ENCODE measurements around the gene CD38. TPM values are rescaled to one million over a fixed set of nuclear protein-coding genes. Genes with fewer than 3 reads are reported as not detected.
"Not testable (repeated sequence)": the region's sequence is repeated elsewhere in the genome, so short reads cannot be mapped to it uniquely, and the experiment has no call there.

The CD38 gene
- polyA plus RNA-seq, 1 donor from 2014 or later = 0.21 TPM

DNA sequence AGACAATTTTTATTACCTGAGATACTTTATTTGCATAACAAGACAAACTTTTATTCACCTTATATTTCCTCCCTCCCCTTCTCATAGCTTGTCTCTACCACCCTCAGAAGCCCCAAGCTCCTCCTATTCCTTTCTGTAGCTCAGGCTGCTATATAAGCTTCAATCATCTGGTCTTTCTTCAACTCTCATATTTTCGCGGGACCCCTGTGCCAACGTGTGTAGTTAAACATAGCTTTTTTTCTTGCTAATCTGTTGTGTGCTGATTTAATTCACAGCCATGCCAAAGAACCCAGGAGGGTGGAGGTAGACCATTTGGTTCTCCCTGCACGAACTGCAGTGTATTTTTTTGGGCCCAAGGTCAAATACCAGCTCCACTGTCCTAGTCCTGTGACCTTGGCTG, 21.1 kb upstream of the CD38 start:
- Histone ChIP-seq H3K27ac (ENCODE audit: low read length) (no peak overlapping the region), H3F3A (ENCODE audit: insufficient read depth, low read length, poor library complexity, severe bottlenecking) (no peaks in the 10 kb centered on the region), H3K9ac (ENCODE audit: low read length) (no peak overlapping the region), H3K4me2 (ENCODE audit: low read length) (no peak overlapping the region), H3K36me3 (ENCODE audit: insufficient read depth, low read length) (no peaks in the 10 kb centered on the region), H4K20me1 (ENCODE audit: insufficient read depth) (no peaks in the 10 kb centered on the region), H3K9me3 (ENCODE audit: low read length) (peaks cover 6% of the 10 kb centered on the region), H3K4me3 (ENCODE audit: low read length) (no peak overlapping the region), H3K27me3 (ENCODE audit: insufficient read depth, low read depth, low read length) (no peaks in the 10 kb centered on the region), H3K9me2 (ENCODE audit: insufficient read depth, low read length) (no peaks in the 10 kb centered on the region), H2AFZ (ENCODE audit: low read depth, low read length) (no peak overlapping the region), H3K79me2 (replicated peaks; ENCODE audit: insufficient read depth, low read length) (no peaks in the 10 kb centered on the region)
- TF ChIP-seq SMC3 (conservative IDR thresholded peaks at IDR 0.05; ENCODE audit: poor library complexity) = no peak
- TF ChIP-seq, protein P1, sequence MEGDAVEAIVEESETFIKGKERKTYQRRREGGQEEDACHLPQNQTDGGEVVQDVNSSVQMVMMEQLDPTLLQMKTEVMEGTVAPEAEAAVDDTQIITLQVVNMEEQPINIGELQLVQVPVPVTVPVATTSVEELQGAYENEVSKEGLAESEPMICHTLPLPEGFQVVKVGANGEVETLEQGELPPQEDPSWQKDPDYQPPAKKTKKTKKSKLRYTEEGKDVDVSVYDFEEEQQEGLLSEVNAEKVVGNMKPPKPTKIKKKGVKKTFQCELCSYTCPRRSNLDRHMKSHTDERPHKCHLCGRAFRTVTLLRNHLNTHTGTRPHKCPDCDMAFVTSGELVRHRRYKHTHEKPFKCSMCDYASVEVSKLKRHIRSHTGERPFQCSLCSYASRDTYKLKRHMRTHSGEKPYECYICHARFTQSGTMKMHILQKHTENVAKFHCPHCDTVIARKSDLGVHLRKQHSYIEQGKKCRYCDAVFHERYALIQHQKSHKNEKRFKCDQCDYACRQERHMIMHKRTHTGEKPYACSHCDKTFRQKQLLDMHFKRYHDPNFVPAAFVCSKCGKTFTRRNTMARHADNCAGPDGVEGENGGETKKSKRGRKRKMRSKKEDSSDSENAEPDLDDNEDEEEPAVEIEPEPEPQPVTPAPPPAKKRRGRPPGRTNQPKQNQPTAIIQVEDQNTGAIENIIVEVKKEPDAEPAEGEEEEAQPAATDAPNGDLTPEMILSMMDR (IDR thresholded peaks at IDR 0.05; ENCODE audit: poor library complexity, severe bottlenecking) = no peak
- TF ChIP-seq EP300 (conservative IDR thresholded peaks at IDR 0.05; ENCODE audit: poor library complexity, severe bottlenecking) = no peak
- no peak for TF ChIP-seq TAF1 (IDR thresholded peaks at IDR 0.05; ENCODE audit: low read depth)
- TF ChIP-seq RAD21 (conservative IDR thresholded peaks at IDR 0.05) = no peak
- no peak for TF ChIP-seq EZH2 (IDR thresholded peaks at IDR 0.05; ENCODE audit: borderline replicate concordance, insufficient read depth, low read length, poor library complexity, severe bottlenecking)
- TF ChIP-seq POLR2AphosphoS5 (IDR thresholded peaks at IDR 0.05) = no peak
- no peak for TF ChIP-seq MXI1 (conservative IDR thresholded peaks at IDR 0.05; ENCODE audit: poor library complexity, severe bottlenecking)
- TF ChIP-seq, protein P2, sequence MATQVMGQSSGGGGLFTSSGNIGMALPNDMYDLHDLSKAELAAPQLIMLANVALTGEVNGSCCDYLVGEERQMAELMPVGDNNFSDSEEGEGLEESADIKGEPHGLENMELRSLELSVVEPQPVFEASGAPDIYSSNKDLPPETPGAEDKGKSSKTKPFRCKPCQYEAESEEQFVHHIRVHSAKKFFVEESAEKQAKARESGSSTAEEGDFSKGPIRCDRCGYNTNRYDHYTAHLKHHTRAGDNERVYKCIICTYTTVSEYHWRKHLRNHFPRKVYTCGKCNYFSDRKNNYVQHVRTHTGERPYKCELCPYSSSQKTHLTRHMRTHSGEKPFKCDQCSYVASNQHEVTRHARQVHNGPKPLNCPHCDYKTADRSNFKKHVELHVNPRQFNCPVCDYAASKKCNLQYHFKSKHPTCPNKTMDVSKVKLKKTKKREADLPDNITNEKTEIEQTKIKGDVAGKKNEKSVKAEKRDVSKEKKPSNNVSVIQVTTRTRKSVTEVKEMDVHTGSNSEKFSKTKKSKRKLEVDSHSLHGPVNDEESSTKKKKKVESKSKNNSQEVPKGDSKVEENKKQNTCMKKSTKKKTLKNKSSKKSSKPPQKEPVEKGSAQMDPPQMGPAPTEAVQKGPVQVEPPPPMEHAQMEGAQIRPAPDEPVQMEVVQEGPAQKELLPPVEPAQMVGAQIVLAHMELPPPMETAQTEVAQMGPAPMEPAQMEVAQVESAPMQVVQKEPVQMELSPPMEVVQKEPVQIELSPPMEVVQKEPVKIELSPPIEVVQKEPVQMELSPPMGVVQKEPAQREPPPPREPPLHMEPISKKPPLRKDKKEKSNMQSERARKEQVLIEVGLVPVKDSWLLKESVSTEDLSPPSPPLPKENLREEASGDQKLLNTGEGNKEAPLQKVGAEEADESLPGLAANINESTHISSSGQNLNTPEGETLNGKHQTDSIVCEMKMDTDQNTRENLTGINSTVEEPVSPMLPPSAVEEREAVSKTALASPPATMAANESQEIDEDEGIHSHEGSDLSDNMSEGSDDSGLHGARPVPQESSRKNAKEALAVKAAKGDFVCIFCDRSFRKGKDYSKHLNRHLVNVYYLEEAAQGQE (IDR thresholded peaks at IDR 0.05; ENCODE audit: borderline replicate concordance) = no peak

DNA sequence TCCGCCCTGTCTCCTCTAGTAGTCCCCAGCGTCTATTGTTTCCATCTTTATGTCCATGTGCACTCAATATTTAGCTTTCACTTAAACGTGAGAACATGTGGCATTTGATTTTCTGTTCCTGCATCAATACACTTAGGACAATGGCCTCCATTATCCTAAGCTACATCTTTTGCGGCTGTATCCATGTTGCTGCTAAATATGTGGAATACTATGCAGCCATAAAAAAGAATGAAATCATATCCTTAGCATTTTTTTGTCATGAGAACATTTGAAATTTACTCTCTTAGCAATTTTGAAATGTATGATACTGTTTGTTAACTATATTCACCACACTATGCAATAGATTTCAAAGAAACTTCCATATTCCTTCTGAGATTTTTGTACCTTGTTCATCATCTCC, 19.8 kb upstream of the CD38 start:
- Histone ChIP-seq H3F3A (ENCODE audit: insufficient read depth, low read length, poor library complexity, severe bottlenecking) (no peaks in the 10 kb centered on the region), H3K27ac (ENCODE audit: low read length) (no peak overlapping the region), H3K4me2 (ENCODE audit: low read length) (no peak overlapping the region), H3K36me3 (ENCODE audit: insufficient read depth, low read length) (no peaks in the 10 kb centered on the region), H3K79me2 (replicated peaks; ENCODE audit: insufficient read depth, low read length) (no peaks in the 10 kb centered on the region), H3K9me2 (ENCODE audit: insufficient read depth, low read length) (no peaks in the 10 kb centered on the region), H3K4me3 (ENCODE audit: low read length) (no peak overlapping the region), H3K9me3 (ENCODE audit: low read length) (peaks cover 6% of the 10 kb centered on the region), H2AFZ (ENCODE audit: low read depth, low read length) (no peak overlapping the region), H4K20me1 (ENCODE audit: insufficient read depth) (no peaks in the 10 kb centered on the region), H3K27me3 (ENCODE audit: insufficient read depth, low read depth, low read length) (no peaks in the 10 kb centered on the region), H3K9ac (ENCODE audit: low read length) (no peak overlapping the region)
- TF ChIP-seq, protein P1 (IDR thresholded peaks at IDR 0.05; ENCODE audit: poor library complexity, severe bottlenecking) = no peak
- no peak for TF ChIP-seq TAF1 (IDR thresholded peaks at IDR 0.05; ENCODE audit: low read depth)

DNA sequence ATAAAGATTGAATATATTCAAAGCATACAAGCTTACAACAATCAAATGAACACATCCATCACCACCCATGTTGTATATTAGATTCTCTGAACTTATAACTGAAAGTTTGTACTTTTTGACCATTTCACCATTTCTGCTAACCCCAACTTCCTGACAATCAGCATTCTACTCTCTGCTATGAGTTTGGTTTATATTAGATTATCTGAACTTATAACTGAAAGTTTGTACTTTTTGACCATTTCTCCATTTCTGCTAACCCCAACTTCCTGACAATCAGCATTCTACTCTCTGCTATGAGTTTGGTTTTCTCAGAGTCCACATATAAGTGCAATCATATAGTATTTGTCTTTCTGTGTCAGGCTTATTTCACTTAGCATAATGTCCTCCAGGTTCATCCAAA, 15.7 kb upstream of the CD38 start:
- not testable (repeated sequence) for H3K9ac ChIP-seq (ENCODE audit: low read length); H3K4me2 ChIP-seq (ENCODE audit: low read length); H3K4me3 ChIP-seq (ENCODE audit: low read length); H3F3A ChIP-seq (ENCODE audit: insufficient read depth, low read length, poor library complexity, severe bottlenecking); H2AFZ ChIP-seq (ENCODE audit: low read depth, low read length); H3K9me2 ChIP-seq (ENCODE audit: insufficient read depth, low read length); H4K20me1 ChIP-seq (ENCODE audit: insufficient read depth); H3K79me2 ChIP-seq (replicated peaks; ENCODE audit: insufficient read depth, low read length); H3K27ac ChIP-seq (ENCODE audit: low read length); H3K9me3 ChIP-seq (ENCODE audit: low read length); H3K27me3 ChIP-seq (ENCODE audit: insufficient read depth, low read depth, low read length); H3K36me3 ChIP-seq (ENCODE audit: insufficient read depth, low read length)

All from neural cell (in vitro differentiated cells).